ENCODE data around the gene ANKZF1. TPM values are rescaled to one million over a fixed set of nuclear protein-coding genes. Genes with fewer than 3 reads are reported as not detected.

Gene ANKZF1
- total RNA-seq, result 18.0 and 20.5 TPM in 2 replicates

GRCh38 chr2:219229305-219230058 lies at the start of gene ANKZF1, which contains the start of gene ATG9A:
Gene ANKZF1, plus strand, starts transcription at chr2:219229806. Its CDS starts 452 bp downstream, at chr2:219230258.
Gene ATG9A, minus strand, starts transcription at chr2:219229636. Its CDS starts 1,612 bp downstream, at chr2:219228024.

DNA sequence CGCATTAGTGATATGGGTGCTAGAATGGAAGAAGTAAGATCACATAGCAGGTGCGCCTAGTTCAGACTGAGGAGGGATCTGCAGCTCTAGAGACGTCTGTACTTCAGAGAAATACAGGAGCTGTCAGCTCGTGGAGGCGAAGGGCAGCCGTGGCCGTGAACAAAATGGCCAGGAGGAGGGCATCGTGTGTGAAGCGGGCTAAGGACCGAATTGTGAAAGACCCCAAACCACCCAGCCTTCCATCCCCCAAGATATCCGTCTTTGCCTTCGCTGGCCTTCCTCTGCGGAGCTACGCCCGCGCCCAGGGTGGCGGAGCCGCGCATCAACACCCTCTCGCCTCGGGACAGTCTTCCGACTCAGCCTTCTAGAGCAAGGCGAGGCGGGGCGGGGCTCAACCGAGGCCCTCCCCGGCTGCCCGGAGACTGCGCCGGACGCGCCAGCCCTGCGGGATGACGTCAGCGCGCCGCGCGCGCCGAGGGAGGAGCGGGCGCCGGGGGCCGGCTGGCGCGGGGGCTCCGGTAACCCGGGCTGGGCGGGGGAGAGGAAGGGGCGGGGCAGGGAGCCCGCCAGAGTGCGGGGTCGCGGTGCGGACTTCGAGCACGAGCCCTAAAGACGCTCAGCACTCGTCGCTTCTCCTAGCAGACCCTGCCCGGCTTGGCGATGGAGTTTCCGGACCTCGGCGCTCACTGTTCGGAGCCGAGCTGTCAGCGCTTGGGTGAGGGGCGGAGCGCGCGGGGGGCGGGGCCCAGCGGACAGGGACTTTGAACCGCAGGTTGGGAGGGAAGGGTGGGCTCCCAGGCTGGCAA lies 23.1 kb upstream of the ANKZF1 start, which contains the start of gene ZFAND2B:
Gene ZFAND2B, plus strand, starts transcription at position 455 of the 806 bp plus-strand sequence. Its CDS starts 206 bp downstream, at position 661.

GRCh38 chr2:219218732-219219701 lies 10.6 kb upstream of the ANKZF1 start, which contains the start of gene ABCB6:
Gene ABCB6, minus strand, starts transcription at chr2:219218958. Its CDS starts 285 bp downstream, at chr2:219218673.

GRCh38 chr2:219245148-219245898 lies 15.7 kb downstream of the ANKZF1 start, which contains the start of the genes GLB1L and STK16:
Gene GLB1L, minus strand, starts transcription at chr2:219245444. Its CDS starts 1,871 bp downstream, at chr2:219243573.
Gene STK16, plus strand, starts transcription at chr2:219245479. Its CDS starts 521 bp downstream, at chr2:219246000.

GRCh38 chr2:219252900-219253752 lies 23.5 kb downstream of the ANKZF1 start, which contains the start of gene TUBA4B:
Gene TUBA4B, plus strand, starts transcription at chr2:219253243. Its CDS starts 165 bp downstream, at chr2:219253408.

GRCh38 chr2:219253753-219254589 lies 24.4 kb downstream of the ANKZF1 start, which contains the start of gene TUBA4A:
Gene TUBA4A, minus strand, starts transcription at chr2:219253918. Its CDS starts 60 bp downstream, at chr2:219253858.

GRCh38 chr2:219279151-219279915 lies 49.7 kb downstream of the ANKZF1 start, which contains the start of gene DNAJB2:
Gene DNAJB2, plus strand, starts transcription at chr2:219279366. Its CDS starts 468 bp downstream, at chr2:219279834.

Other genes starting within 250 kb of the ANKZF1 start
- not detected in 2 replicates for gene FEV, start 244.6 kb upstream of the ANKZF1 start, total RNA-seq
- not detected in 2 replicates for gene CRYBA2, start 236.4 kb upstream of the ANKZF1 start, total RNA-seq
- gene CFAP65, start 188.3 kb upstream of the ANKZF1 start, total RNA-seq, result under 0.01 TPM in 1 of 2 replicates, not detected in the other
- gene IHH, start 168.9 kb upstream of the ANKZF1 start, total RNA-seq, result under 0.01 TPM in 1 of 2 replicates, not detected in the other
- 14.2 and 17.5 TPM in 2 replicates for gene NHEJ1, start 69.0 kb upstream of the ANKZF1 start, total RNA-seq
- gene SLC23A3, start 59.8 kb upstream of the ANKZF1 start, total RNA-seq, result 0.63 and 2.5 TPM in 2 replicates
- 24.7 and 27.0 TPM in 2 replicates for gene CNPPD1, start 52.9 kb upstream of the ANKZF1 start, total RNA-seq
- 69.0 and 78.2 TPM in 2 replicates for gene RETREG2, start 51.5 kb upstream of the ANKZF1 start, total RNA-seq
- 22.2 and 26.7 TPM in 2 replicates for gene ZFAND2B, start 23.0 kb upstream of the ANKZF1 start, total RNA-seq
- 26.8 and 61.6 TPM in 2 replicates for gene ABCB6, start 10.8 kb upstream of the ANKZF1 start, total RNA-seq
- gene ATG9A, start 170 bp upstream of the ANKZF1 start, total RNA-seq, result 24.3 and 26.4 TPM in 2 replicates
- gene GLB1L, start 15.6 kb downstream of the ANKZF1 start, total RNA-seq, result 11.6 and 18.6 TPM in 2 replicates
- 27.7 and 47.0 TPM in 2 replicates for gene STK16, start 15.7 kb downstream of the ANKZF1 start, total RNA-seq
- gene TUBA4B, start 23.4 kb downstream of the ANKZF1 start, total RNA-seq, result under 0.01 TPM in 1 of 2 replicates, not detected in the other
- 9.4 and 17.8 TPM in 2 replicates for gene TUBA4A, start 24.1 kb downstream of the ANKZF1 start, total RNA-seq
- gene DNAJB2, start 49.6 kb downstream of the ANKZF1 start, total RNA-seq, result 53.9 and 109 TPM in 2 replicates
- gene PTPRN, start 79.6 kb downstream of the ANKZF1 start, total RNA-seq, result 7.2 and 12.6 TPM in 2 replicates
- not detected in 2 replicates for gene RESP18, start 102.9 kb downstream of the ANKZF1 start, total RNA-seq
- gene DNPEP, start 158.1 kb downstream of the ANKZF1 start, total RNA-seq, result 78.2 and 137 TPM in 2 replicates
- gene DES, start 188.6 kb downstream of the ANKZF1 start, total RNA-seq, result 2.4 and 2.7 TPM in 2 replicates
- gene SPEG, start 205.0 kb downstream of the ANKZF1 start, total RNA-seq, result 7.8 and 9.1 TPM in 2 replicates